BLaER1 (cell line): Measurements from ENCODE around the gene TAOK3.

Experiments used
- H3K27ac ChIP-seq: shearing (Covaris generic); formaldehyde crosslinking; 2 replicates; pipeline ENCODE4 v1.8.1; 2022
- H3K27me3 ChIP-seq: shearing (Covaris generic); formaldehyde crosslinking; 2 replicates; pipeline ENCODE4 v1.8.1; 2022
- H3K36me3 ChIP-seq: shearing (Covaris generic); formaldehyde crosslinking; 2 replicates; pipeline ENCODE4 v1.8.1; 2022
- H3K4me1 ChIP-seq: shearing (Covaris generic); formaldehyde crosslinking; 2 replicates; pipeline ENCODE4 v1.8.1; 2022
- H3K4me2 ChIP-seq: shearing (Covaris generic); formaldehyde crosslinking; 2 replicates; pipeline ENCODE4 v1.8.1; 2022
- H3K4me3 ChIP-seq: shearing (Covaris generic); formaldehyde crosslinking; 2 replicates; pipeline ENCODE4 v1.8.1; 2022
- H3K9ac ChIP-seq: shearing (Covaris generic); formaldehyde crosslinking; 2 replicates; pipeline ENCODE4 v1.8.1; 2022
- H3K9me3 ChIP-seq: shearing (Covaris generic); formaldehyde crosslinking; 2 replicates; pipeline ENCODE4 v1.8.1; 2022
- H4K20me1 ChIP-seq: shearing (Covaris generic); formaldehyde crosslinking; 2 replicates; pipeline ENCODE4 v1.8.1; 2022
- Cebpa-rat ChIP-seq: shearing (Covaris generic); IDR thresholded peaks from 2 replicates; pipeline ENCODE4 v1.8.1; 2022

TAOK3 gene

DNA sequence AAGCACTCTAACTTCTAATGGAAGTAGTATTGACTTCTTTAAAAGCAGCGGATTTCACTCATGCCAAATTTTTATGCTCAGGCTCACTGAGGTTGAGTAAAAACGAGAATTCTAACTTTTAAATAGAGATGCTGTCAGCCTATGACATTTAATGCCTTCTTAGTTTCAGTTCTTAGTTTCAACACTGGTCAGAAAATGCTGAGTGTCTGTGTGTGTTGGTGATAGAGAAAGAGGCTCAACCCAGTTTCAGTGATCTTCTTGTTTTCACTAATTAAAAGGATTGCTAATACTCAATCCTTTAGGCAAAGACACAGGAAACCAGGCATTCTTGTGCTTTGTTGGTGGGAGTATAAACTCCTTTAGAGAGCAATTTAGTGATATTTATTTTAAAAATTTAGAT is 205.8 kb downstream of the TAOK3 start:
- H3K4me3 ChIP-seq: no peak overlapping the region
- peaks cover 38% of the 10 kb centered on the region for H3K36me3 ChIP-seq
- TF ChIP-seq Cebpa-rat: no peak

DNA sequence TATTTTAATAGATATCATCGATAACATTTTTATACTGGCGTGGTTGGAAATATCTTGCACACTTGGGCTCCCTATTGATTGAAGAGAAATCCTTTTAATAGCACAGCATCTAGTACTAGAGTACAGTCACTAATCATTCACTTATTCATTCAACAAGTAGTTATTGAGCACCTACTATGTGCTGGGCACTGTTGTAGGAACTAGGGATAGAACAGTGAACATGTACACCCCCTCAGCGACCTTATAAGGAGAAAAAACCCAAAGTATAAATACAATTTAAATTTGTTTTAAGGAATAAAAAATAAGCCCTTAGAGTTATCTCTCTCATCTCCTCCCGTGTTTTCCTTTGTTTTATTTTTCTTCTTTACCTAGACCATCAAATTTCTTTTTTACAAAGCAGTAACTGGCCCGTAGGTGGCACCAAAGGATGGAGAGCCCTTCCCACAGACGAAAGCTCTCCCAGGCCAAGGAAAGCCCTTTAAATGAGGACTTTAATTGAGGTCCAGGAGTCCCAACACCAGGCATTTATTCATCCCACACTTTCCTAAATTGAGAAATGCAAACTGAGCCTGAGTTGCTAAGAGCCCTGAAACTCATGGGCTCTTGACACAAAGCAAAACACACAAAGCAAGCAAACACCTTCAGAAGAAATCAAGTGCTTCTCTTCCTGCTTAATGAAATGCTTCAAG is 207.8 kb downstream of the TAOK3 start:
- H3K36me3 ChIP-seq: peaks cover 38% of the 10 kb centered on the region
- no peak overlapping the region for H3K4me2 ChIP-seq
- no peak for TF ChIP-seq Cebpa-rat
- no peak overlapping the region for H3K9ac ChIP-seq
- no peak overlapping the region for H3K27ac ChIP-seq
- no peak overlapping the region for H3K4me3 ChIP-seq
- H3K9me3 ChIP-seq: no peaks in the 10 kb centered on the region
- no peaks in the 10 kb centered on the region for H4K20me1 ChIP-seq
- H3K4me1 ChIP-seq: peaks cover 8% of the 10 kb centered on the region
- H3K27me3 ChIP-seq: no peaks in the 10 kb centered on the region

More for the DNA sequence above, 205.8 kb downstream of the TAOK3 start:
- Histone ChIP-seq H3K4me2 (no peak overlapping the region), H3K27ac (no peak overlapping the region), H3K9ac (no peak overlapping the region), H3K27me3 (no peaks in the 10 kb centered on the region), H3K4me1 (peaks cover 8% of the 10 kb centered on the region), H3K9me3 (no peaks in the 10 kb centered on the region), H4K20me1 (no peaks in the 10 kb centered on the region)

DNA sequence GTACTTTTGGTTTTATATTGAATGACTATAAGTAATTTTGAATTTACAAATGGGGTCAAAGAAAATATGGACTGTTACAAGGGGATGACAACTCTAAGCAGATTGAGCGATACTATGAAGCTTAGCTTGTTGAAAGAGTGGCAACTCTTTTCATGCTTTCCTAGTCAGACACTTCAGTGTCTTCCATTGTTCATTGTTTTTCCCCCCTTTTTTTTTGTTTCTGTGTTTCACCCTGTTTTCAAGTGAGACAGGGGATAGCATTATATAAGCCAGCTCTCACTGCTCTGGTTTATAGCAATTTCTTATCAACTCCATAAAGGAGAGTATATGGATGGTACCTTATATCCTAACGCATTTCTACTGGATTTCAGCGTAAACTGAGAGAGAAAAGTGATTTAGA is 212.2 kb downstream of the TAOK3 start:
- no peak overlapping the region for H3K9ac ChIP-seq
- no peak overlapping the region for H3K27ac ChIP-seq
- H3K27me3 ChIP-seq: no peaks in the 10 kb centered on the region
- no peaks in the 10 kb centered on the region for H3K9me3 ChIP-seq
- no peak overlapping the region for H3K4me3 ChIP-seq
- H3K4me2 ChIP-seq: no peak overlapping the region
- H4K20me1 ChIP-seq: no peaks in the 10 kb centered on the region
- no peak for TF ChIP-seq Cebpa-rat
- peaks cover 8% of the 10 kb centered on the region for H3K4me1 ChIP-seq
- H3K36me3 ChIP-seq: peaks cover 67% of the 10 kb centered on the region

DNA sequence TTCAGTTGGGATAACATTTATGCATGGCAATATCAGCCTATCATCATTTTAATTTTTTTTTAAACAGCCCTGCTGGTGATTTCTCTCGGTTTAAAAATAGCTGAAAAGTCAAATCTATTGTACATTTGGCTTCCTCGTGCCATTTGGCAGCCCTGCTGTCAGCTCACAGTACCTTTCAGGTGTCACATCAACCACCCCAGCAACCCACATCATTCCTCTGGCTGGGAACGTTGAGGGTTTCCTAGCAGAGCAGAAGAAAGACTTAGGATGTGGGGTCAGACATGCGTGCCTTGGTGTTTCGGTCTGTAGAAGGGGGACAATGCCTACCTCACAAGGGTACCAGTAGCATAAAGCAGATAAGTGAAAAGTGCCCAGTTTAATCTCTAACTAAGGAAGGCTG is 221.0 kb downstream of the TAOK3 start:
- Histone ChIP-seq H3K27ac (no peak overlapping the region), H3K27me3 (no peaks in the 10 kb centered on the region), H3K9me3 (no peaks in the 10 kb centered on the region), H3K36me3 (peaks cover 67% of the 10 kb centered on the region), H3K4me2 (no peak overlapping the region), H3K4me3 (no peak overlapping the region), H4K20me1 (no peaks in the 10 kb centered on the region), H3K4me1 (no peaks in the 10 kb centered on the region), H3K9ac (no peak overlapping the region)
- no peak for TF ChIP-seq Cebpa-rat

DNA sequence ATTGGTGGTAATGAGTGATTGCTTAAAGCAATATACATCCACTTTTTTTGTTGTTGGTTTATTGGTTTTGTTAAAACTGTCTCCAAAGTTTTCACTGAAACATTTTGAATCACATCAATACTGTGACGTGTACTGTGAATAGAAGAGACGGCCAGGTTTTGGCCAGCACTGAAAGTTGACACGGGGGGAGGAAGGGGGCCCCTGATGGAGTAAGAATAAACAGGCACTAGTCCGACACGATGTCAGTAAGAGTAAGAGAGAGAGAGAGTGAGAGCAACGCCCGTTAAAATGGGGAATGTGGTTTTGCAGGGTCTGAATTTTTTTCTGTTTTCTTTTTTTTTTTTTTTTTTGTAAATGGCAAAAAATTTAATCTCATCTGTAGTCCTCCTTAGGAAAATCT is 222.1 kb downstream of the TAOK3 start:
- Histone ChIP-seq H3K9ac (no peak overlapping the region), H4K20me1 (peaks cover 7% of the 10 kb centered on the region; the same call in 1 of the 2 replicates), H3K4me2 (no peak overlapping the region), H3K27me3 (no peaks in the 10 kb centered on the region), H3K4me1 (no peaks in the 10 kb centered on the region), H3K27ac (no peak overlapping the region), H3K4me3 (no peak overlapping the region), H3K36me3 (peaks cover 68% of the 10 kb centered on the region), H3K9me3 (no peaks in the 10 kb centered on the region)
- TF ChIP-seq Cebpa-rat: no peak

DNA sequence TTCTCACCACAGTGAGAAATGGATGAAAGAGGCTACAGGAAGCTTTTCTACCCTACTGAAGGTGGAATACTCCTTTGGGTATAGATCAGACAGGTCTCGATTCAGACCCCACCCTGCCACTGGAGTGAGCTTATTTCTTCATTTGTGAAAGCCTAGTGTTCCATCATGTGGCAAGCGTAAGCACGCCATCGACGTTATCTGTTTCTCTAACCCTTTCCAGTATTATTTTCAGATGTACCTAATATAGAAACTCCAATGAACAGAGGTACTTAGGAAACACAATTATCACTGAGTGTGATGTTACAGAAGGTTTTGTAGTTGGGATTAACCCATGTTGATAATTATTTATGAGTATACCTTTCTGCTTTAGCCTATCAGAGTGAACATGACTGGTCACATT is 224.4 kb downstream of the TAOK3 start:
- peaks cover 29% of the 10 kb centered on the region for H4K20me1 ChIP-seq
- H3K4me3 ChIP-seq: no peak overlapping the region
- H3K4me1 ChIP-seq: no peaks in the 10 kb centered on the region
- peaks cover 86% of the 10 kb centered on the region for H3K36me3 ChIP-seq
- H3K9me3 ChIP-seq: no peaks in the 10 kb centered on the region
- no peak overlapping the region for H3K27ac ChIP-seq
- no peaks in the 10 kb centered on the region for H3K27me3 ChIP-seq
- no peak for TF ChIP-seq Cebpa-rat
- H3K4me2 ChIP-seq: no peak overlapping the region
- no peak overlapping the region for H3K9ac ChIP-seq

DNA sequence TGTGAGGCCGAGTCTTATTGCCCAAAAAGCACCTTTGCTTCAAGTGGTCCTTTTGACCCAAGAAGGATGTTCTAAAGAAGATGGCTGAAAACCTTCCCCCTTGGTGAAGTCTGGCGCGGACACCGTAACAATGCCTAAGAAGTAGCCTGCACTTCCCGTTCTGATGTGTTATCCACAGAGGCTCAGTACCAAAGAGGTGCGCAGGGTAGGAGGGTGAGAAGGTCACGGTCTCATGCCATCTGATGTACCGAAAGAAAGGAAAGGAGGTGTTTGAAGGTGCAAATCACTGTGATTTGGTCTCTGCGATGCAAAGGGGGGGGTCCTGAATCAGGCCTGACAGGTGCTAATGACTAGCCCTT is 226.9 kb downstream of the TAOK3 start:
- Histone ChIP-seq H3K4me3 (no peak overlapping the region), H3K4me2 (no peak overlapping the region), H3K9me3 (no peaks in the 10 kb centered on the region), H3K36me3 (peaks cover 93% of the 10 kb centered on the region), H4K20me1 (peaks cover 46% of the 10 kb centered on the region), H3K27me3 (no peaks in the 10 kb centered on the region), H3K4me1 (no peaks in the 10 kb centered on the region), H3K27ac (no peak overlapping the region), H3K9ac (no peak overlapping the region)
- no peak for TF ChIP-seq Cebpa-rat

DNA sequence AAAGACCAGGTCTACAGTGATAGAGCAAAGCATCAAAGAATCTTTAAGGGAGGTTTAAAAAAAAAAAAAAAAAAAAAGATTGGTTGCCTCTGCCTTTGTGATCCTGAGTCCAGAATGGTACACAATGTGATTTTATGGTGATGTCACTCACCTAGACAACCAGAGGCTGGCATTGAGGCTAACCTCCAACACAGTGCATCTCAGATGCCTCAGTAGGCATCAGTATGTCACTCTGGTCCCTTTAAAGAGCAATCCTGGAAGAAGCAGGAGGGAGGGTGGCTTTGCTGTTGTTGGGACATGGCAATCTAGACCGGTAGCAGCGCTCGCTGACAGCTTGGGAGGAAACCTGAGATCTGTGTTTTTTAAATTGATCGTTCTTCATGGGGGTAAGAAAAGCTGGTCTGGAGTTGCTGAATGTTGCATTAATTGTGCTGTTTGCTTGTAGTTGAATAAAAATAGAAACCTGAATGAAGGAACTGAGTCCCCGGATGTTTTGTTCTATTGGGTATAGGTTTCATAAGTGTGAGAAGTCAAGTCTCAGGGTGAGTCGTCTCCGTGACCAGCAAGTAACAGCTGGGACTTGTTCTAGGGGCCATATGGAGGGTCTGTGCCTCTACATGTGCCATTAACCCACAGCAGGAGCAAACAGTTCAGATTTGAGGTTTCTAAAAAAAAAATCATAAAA is 227.5 kb downstream of the TAOK3 start:
- Histone ChIP-seq H3K36me3 (peaks cover 93% of the 10 kb centered on the region), H3K9ac (no peak overlapping the region), H3K4me2 (no peak overlapping the region), H4K20me1 (peaks cover 46% of the 10 kb centered on the region), H3K27me3 (no peaks in the 10 kb centered on the region), H3K9me3 (no peaks in the 10 kb centered on the region), H3K4me1 (no peaks in the 10 kb centered on the region), H3K27ac (no peak overlapping the region), H3K4me3 (no peak overlapping the region)
- TF ChIP-seq Cebpa-rat: no peak

DNA sequence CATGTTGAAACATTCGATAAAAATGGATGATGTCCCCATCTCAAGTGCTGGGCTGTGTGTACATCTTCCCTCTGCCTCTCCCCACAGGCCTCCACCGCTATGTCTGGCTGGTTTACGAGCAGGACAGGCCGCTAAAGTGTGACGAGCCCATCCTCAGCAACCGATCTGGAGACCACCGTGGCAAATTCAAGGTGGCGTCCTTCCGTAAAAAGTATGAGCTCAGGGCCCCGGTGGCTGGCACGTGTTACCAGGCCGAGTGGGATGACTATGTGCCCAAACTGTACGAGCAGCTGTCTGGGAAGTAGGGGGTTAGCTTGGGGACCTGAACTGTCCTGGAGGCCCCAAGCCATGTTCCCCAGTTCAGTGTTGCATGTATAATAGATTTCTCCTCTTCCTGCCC is 228.2 kb downstream of the TAOK3 start:
- Histone ChIP-seq H3K9ac (no peak overlapping the region), H3K27ac (no peak overlapping the region)

DNA sequence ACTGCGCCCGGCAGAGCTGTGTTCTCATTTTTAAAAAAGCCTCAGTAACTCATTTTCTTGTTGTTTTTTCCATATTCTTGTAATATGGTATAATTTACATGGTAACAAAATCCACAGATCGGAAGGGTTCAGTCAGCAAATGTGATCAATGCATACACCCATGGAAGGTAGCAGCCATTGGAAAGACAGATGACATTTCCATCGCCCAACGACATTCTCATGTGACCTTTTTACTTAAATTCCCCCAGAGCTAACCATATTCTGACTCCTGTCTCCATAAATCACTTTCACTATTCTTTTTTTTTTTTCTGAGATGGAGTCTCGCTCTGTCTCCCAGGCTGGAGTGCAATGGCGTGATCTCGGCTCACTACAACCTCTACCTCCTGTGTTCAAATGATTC is 231.9 kb downstream of the TAOK3 start:
- no peak overlapping the region for H3K9ac ChIP-seq
- peaks cover 83% of the 10 kb centered on the region for H3K36me3 ChIP-seq
- no peak for TF ChIP-seq Cebpa-rat
- no peak overlapping the region for H3K27ac ChIP-seq
- H3K9me3 ChIP-seq: no peaks in the 10 kb centered on the region
- H4K20me1 ChIP-seq: peaks cover 68% of the 10 kb centered on the region
- peaks cover 19% of the 10 kb centered on the region for H3K4me1 ChIP-seq
- no peak overlapping the region for H3K4me3 ChIP-seq
- no peak overlapping the region for H3K4me2 ChIP-seq
- H3K27me3 ChIP-seq: no peaks in the 10 kb centered on the region

More for the DNA sequence above, 228.2 kb downstream of the TAOK3 start:
- TF ChIP-seq Cebpa-rat: no peak
- no peaks in the 10 kb centered on the region for H3K4me1 ChIP-seq
- no peak overlapping the region for H3K4me3 ChIP-seq
- peaks cover 99% of the 10 kb centered on the region for H3K36me3 ChIP-seq
- no peaks in the 10 kb centered on the region for H3K27me3 ChIP-seq
- H3K9me3 ChIP-seq: no peaks in the 10 kb centered on the region
- H4K20me1 ChIP-seq: peaks cover 48% of the 10 kb centered on the region
- no peak overlapping the region for H3K4me2 ChIP-seq
